Measurements from ENCODE around the gene CDH4.

GRCh38 chr20:61797971-61798411 is 545.9 kb downstream of the CDH4 start:
- TF ChIP-seq, protein P1, sequence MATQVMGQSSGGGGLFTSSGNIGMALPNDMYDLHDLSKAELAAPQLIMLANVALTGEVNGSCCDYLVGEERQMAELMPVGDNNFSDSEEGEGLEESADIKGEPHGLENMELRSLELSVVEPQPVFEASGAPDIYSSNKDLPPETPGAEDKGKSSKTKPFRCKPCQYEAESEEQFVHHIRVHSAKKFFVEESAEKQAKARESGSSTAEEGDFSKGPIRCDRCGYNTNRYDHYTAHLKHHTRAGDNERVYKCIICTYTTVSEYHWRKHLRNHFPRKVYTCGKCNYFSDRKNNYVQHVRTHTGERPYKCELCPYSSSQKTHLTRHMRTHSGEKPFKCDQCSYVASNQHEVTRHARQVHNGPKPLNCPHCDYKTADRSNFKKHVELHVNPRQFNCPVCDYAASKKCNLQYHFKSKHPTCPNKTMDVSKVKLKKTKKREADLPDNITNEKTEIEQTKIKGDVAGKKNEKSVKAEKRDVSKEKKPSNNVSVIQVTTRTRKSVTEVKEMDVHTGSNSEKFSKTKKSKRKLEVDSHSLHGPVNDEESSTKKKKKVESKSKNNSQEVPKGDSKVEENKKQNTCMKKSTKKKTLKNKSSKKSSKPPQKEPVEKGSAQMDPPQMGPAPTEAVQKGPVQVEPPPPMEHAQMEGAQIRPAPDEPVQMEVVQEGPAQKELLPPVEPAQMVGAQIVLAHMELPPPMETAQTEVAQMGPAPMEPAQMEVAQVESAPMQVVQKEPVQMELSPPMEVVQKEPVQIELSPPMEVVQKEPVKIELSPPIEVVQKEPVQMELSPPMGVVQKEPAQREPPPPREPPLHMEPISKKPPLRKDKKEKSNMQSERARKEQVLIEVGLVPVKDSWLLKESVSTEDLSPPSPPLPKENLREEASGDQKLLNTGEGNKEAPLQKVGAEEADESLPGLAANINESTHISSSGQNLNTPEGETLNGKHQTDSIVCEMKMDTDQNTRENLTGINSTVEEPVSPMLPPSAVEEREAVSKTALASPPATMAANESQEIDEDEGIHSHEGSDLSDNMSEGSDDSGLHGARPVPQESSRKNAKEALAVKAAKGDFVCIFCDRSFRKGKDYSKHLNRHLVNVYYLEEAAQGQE (IDR thresholded peaks at IDR 0.05; ENCODE audit: insufficient read depth in 1 of 2, low read depth in 2 of 2, low read length in 2 of 2): no peak
- TF ChIP-seq POLR2AphosphoS5 (IDR thresholded peaks at IDR 0.05; ENCODE audit: low read depth, low read length) (no peak), SIN3A (IDR thresholded peaks at IDR 0.05; ENCODE audit: borderline replicate concordance, insufficient read depth, low read length) (no peak)

All from PFSK-1 (cell line).